ENCODE results near the gene TMEM129.
A peak's percentile ranks its signal among the peaks of the same experiment; 100 is the strongest.

TMEM129 gene

DNA sequence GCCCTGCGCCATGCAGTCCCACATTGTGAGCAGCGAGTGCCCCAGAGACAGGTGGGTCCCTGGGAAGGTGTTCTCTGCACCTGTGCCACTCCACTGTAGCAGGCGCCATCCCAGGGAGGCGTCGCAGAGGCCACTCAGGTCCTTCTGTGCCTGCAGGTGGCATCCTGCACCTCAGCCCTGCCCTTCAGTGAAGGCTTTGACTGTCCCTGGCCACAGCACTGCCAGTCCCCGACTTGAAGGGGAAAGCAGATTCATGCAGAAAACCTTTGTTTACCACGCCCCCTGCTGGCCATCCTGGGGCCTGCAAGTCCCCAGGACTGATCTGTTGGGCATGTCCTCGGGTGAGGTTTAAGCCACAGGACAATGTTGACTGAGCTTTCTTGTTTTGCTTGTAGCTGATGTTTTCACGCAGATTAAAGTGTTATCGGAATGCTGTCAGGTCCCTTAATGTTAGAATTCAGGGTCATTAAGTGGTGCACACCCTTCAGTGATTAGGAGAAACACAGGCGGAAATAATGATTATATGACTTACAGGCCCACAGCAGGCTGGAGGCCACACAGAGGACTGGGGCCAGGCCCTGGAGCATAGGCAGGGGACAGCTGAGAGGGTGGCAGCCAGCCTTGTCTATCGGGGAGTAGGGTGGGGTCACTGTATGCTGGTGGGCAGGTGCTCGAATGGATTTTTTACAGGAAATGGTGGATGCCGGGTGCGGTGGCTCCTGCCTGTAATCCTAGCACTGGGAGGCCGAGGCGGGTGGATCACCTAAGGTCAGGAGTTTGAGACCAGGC is 5.2 kb upstream of the TMEM129 start:
- peaks cover 5% of the 10 kb centered on the region for H3K36me3 ChIP-seq (ENCODE audit: control insufficient read depth, insufficient read depth, low read length, severe bottlenecking)
- H3K27me3 ChIP-seq (replicated peaks; ENCODE audit: control insufficient read depth, insufficient read depth, low read length): no peaks in the 10 kb centered on the region
- H3K9ac ChIP-seq (ENCODE audit: low read length): no peak overlapping the region
- peaks cover 13% of the 10 kb centered on the region for H3K4me1 ChIP-seq (ENCODE audit: control insufficient read depth, insufficient read depth, low read length)
- DNase-seq (ENCODE audit: low read depth): peak; percentile 89
- no peaks in the 10 kb centered on the region for H3K9me3 ChIP-seq (ENCODE audit: control insufficient read depth, low read length)
- no peak overlapping the region for H3K4me3 ChIP-seq (ENCODE audit: low read length)

DNA sequence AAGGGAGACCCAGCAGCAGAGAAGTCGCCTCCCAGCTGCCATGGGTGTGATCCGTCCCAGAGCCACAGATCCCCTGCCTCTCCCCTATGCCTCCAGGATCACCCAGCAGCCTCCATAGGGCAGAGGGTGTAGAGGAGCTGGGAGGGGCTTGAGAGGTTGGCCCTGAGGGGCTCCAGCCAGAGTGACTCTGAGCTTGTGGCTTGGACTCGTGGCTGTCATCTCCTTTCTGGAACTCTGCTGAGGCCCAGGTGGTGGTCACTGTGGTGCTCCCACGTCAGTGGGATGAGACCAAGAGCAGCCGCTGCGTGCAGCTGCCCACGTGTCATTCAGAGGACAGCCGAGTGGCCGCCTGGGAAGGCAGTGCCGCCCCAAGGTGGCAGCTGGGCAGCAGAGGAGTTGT is 4.4 kb upstream of the TMEM129 start:
- Histone ChIP-seq H3K4me3 (ENCODE audit: low read length) (no peak overlapping the region), H3K27me3 (replicated peaks; ENCODE audit: control insufficient read depth, insufficient read depth, low read length) (no peaks in the 10 kb centered on the region), H3K36me3 (ENCODE audit: control insufficient read depth, insufficient read depth, low read length, severe bottlenecking) (peaks cover 5% of the 10 kb centered on the region), H3K9me3 (ENCODE audit: control insufficient read depth, low read length) (no peaks in the 10 kb centered on the region), H3K9ac (ENCODE audit: low read length) (no peak overlapping the region), H3K4me1 (ENCODE audit: control insufficient read depth, insufficient read depth, low read length) (peaks cover 13% of the 10 kb centered on the region)
- no peak for DNase-seq (ENCODE audit: low read depth)

GRCh38 chr4:1723131-1723801 is 2.1 kb upstream of the TMEM129 start:
- no peak for DNase-seq (ENCODE audit: low read depth)
- no peak overlapping the region for H3K9ac ChIP-seq (ENCODE audit: low read length)
- no peaks in the 10 kb centered on the region for H3K9me3 ChIP-seq (ENCODE audit: control insufficient read depth, low read length)
- peaks cover 6% of the 10 kb centered on the region for H3K36me3 ChIP-seq (ENCODE audit: control insufficient read depth, insufficient read depth, low read length, severe bottlenecking)
- no peak overlapping the region for H3K4me3 ChIP-seq (ENCODE audit: low read length)
- peaks cover 27% of the 10 kb centered on the region for H3K4me1 ChIP-seq (ENCODE audit: control insufficient read depth, insufficient read depth, low read length)
- H3K27me3 ChIP-seq (replicated peaks; ENCODE audit: control insufficient read depth, insufficient read depth, low read length): no peaks in the 10 kb centered on the region

DNA sequence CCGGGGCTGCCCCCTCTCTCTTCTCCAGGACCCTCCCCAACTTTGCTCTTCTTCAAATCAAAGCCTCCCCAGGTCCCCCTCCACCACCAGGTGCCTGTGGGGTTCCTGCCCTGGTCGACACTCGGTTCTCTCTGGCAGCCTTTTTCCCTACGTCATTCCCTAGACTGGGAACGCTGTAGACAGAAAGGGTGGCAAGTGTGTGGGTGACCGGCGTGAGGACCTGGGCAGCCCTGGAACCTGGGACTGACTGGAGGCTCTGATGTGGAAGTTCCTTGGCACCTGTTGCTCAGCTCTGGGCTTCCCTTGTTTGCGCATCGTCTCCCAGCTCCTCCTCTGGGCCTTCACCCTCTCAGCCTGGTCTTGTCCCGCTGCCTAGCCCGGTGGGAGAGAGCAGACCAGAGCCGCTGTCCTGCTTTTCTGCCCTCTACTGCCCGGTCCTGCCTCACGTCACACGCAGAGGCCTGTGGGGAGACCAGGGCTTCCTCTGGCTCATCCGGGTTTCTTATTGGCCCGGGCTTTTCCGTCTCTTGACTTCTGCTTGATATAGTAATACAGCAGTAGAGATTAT is 1.5 kb upstream of the TMEM129 start:
- no peaks in the 10 kb centered on the region for H3K27me3 ChIP-seq (replicated peaks; ENCODE audit: control insufficient read depth, insufficient read depth, low read length)
- H3K4me3 ChIP-seq (ENCODE audit: low read length): no peak overlapping the region
- H3K9me3 ChIP-seq (ENCODE audit: control insufficient read depth, low read length): no peaks in the 10 kb centered on the region
- H3K4me1 ChIP-seq (ENCODE audit: control insufficient read depth, insufficient read depth, low read length): peaks cover 27% of the 10 kb centered on the region
- peaks cover 12% of the 10 kb centered on the region for H3K36me3 ChIP-seq (ENCODE audit: control insufficient read depth, insufficient read depth, low read length, severe bottlenecking)
- H3K9ac ChIP-seq (ENCODE audit: low read length): peak overlapping the region; percentile 62
- DNase-seq (ENCODE audit: low read depth): no peak

- H3K4me3 ChIP-seq (ENCODE audit: low read length): peak overlapping the region; percentile 69
- DNase-seq (ENCODE audit: low read depth): no peak
- no peaks in the 10 kb centered on the region for H3K9me3 ChIP-seq (ENCODE audit: control insufficient read depth, low read length)
- H3K4me1 ChIP-seq (ENCODE audit: control insufficient read depth, insufficient read depth, low read length): peaks cover 22% of the 10 kb centered on the region
- H3K27me3 ChIP-seq (replicated peaks; ENCODE audit: control insufficient read depth, insufficient read depth, low read length): no peaks in the 10 kb centered on the region
- peaks cover 15% of the 10 kb centered on the region for H3K36me3 ChIP-seq (ENCODE audit: control insufficient read depth, insufficient read depth, low read length, severe bottlenecking)
- peak overlapping the region; percentile 62 for H3K9ac ChIP-seq (ENCODE audit: low read length)
Observed at GRCh38 chr4:1721666-1722550, 785 bp upstream of the TMEM129 start.

DNA sequence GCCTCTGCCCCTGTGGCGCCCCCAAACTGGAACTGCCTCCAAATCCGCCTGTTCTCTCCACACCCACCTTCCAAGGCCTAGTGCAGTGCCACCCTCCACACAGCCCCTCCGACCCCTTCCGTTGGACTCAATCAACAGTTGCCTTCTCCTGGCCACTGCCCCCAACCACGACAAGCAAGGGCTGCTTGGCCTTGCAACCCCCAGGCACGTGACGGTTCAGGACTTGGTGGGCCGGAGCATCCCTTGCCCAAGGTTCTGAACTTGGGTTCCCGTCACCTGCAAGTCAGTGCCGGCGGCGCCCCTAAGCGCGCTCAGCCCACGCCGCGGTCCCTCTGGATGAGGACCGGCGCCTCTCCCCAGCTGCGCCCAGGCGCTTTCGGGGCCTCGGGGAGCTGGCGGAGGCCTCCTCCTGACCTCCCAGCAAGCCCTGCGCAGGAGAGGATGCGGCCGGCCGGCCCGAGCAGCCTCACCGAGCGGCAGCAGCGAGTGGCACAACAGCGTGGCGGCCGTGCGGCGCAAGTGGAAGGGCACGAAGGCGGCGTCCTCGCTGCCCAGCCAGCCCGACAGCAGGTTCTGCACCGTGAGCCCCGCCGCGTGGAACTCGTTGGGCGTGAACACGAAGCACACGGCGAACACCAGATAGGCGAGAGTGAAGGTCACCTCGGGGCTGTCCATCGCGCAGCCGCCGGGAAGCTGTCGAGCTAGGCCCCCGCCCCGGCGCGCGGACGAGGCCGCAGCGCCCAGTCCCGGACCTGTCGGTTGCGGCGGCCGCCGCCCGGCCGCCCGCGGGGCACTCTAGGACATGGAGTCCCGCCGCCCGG is 750 bp downstream of the TMEM129 start:
- DNase-seq (ENCODE audit: low read depth): peak; percentile 69
- Histone ChIP-seq H3K4me3 (ENCODE audit: low read length) (peak overlapping the region; percentile 95), H3K9me3 (ENCODE audit: control insufficient read depth, low read length) (no peaks in the 10 kb centered on the region), H3K4me1 (ENCODE audit: control insufficient read depth, insufficient read depth, low read length) (peaks cover 22% of the 10 kb centered on the region), H3K27me3 (replicated peaks; ENCODE audit: control insufficient read depth, insufficient read depth, low read length) (no peaks in the 10 kb centered on the region), H3K9ac (ENCODE audit: low read length) (peak overlapping the region; percentile 95), H3K36me3 (ENCODE audit: control insufficient read depth, insufficient read depth, low read length, severe bottlenecking) (peaks cover 15% of the 10 kb centered on the region)

DNA sequence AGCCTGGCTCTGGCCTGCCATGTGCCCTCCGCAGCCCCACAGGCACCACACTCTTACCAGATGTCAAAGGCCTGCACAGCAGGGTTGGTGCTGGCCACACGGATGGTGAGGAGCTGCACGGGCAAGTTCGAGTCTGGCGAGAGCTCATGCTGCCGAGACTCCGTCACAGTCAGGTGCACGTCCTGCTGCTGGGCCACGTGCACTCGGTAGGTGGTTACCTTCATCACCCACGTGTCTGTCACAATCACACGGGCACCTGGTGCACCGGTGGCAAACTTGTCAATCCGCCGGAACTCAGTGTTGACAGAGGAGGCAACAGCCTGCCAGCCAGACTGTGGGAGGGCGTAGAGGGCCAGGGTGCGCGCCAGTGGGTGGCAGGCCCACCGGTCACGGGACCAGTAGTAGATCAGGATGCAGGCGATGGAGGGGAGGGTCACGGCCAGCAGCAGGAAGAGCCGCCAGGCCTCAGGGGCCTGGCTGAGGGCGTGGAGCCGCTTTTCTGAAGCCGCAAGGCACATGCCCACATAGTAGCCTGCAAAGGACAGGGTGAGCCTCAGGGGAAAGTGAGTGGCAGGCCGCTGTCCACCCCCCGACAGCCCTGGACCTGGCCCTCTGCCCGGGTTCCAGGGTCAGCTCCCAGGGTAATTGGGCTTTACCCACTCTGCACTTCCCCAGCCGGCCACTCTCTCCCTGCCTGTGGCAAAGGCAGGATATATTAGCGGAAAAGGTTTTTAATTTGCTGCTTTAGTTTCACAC is 2.9 kb downstream of the TMEM129 start:
- no peak for DNase-seq (ENCODE audit: low read depth)
- Histone ChIP-seq H3K4me1 (ENCODE audit: control insufficient read depth, insufficient read depth, low read length) (peaks cover 24% of the 10 kb centered on the region), H3K9ac (ENCODE audit: low read length) (no peak overlapping the region), H3K4me3 (ENCODE audit: low read length) (no peak overlapping the region), H3K27me3 (replicated peaks; ENCODE audit: control insufficient read depth, insufficient read depth, low read length) (no peaks in the 10 kb centered on the region), H3K36me3 (ENCODE audit: control insufficient read depth, insufficient read depth, low read length, severe bottlenecking) (peaks cover 10% of the 10 kb centered on the region), H3K9me3 (ENCODE audit: control insufficient read depth, low read length) (no peaks in the 10 kb centered on the region)

GRCh38 chr4:1717129-1718094 is 3.7 kb downstream of the TMEM129 start:
- H3K9me3 ChIP-seq (ENCODE audit: control insufficient read depth, low read length): no peaks in the 10 kb centered on the region
- peaks cover 10% of the 10 kb centered on the region for H3K36me3 ChIP-seq (ENCODE audit: control insufficient read depth, insufficient read depth, low read length, severe bottlenecking)
- peaks cover 27% of the 10 kb centered on the region for H3K4me1 ChIP-seq (ENCODE audit: control insufficient read depth, insufficient read depth, low read length)
- no peak overlapping the region for H3K9ac ChIP-seq (ENCODE audit: low read length)
- no peaks in the 10 kb centered on the region for H3K27me3 ChIP-seq (replicated peaks; ENCODE audit: control insufficient read depth, insufficient read depth, low read length)
- H3K4me3 ChIP-seq (ENCODE audit: low read length): no peak overlapping the region
- DNase-seq (ENCODE audit: low read depth): no peak

- Histone ChIP-seq H3K9me3 (ENCODE audit: control insufficient read depth, low read length) (no peaks in the 10 kb centered on the region), H3K27me3 (replicated peaks; ENCODE audit: control insufficient read depth, insufficient read depth, low read length) (no peaks in the 10 kb centered on the region), H3K9ac (ENCODE audit: low read length) (no peak overlapping the region), H3K4me1 (ENCODE audit: control insufficient read depth, insufficient read depth, low read length) (peaks cover 21% of the 10 kb centered on the region), H3K36me3 (ENCODE audit: control insufficient read depth, insufficient read depth, low read length, severe bottlenecking) (peaks cover 10% of the 10 kb centered on the region), H3K4me3 (ENCODE audit: low read length) (no peak overlapping the region)
- no peak for DNase-seq (ENCODE audit: low read depth)
Observed at GRCh38 chr4:1716065-1716945, 4.8 kb downstream of the TMEM129 start.

Data from adipocyte (in vitro differentiated cells).